Heart left ventricle (tissue), 16 donors: ENCODE measurements around the gene RFX3. TPM values are rescaled to one million over a fixed set of nuclear protein-coding genes. Genes with fewer than 3 reads are reported as not detected.

Source experiments
- ATAC-seq, 4 donors: fragments of 200-7000 bp; cut with Tn5 transposase; one replicate each; pipeline ENCODE4 v1.9.1; 2020 to 2022; ENCODE audit warnings: moderate library complexity in 4 of 4, mild to moderate bottlenecking in 3 of 4, moderate number of reproducible peaks in 1 of 4
- DNase-seq, 5 donors: peaks; one replicate each; pipeline ENCODE4 v3.0.0-alpha.2; 2020
- H3K27ac ChIP-seq, 12 donors: fragments of 200-600 bp; sonication (generic) in 4 of 12; one replicate each; pipeline versions ENCODE4 v1.5.0 to v1.8.0; 2016 to 2022; ENCODE audit warnings: mild to moderate bottlenecking in 2 of 12
- H3K27me3 ChIP-seq, 9 donors: fragments of 200-600 bp; sonication (generic) in 2 of 9; one replicate each; pipeline versions ENCODE4 v1.5.1 to v1.8.0; 2016 to 2022; ENCODE audit warnings: mild to moderate bottlenecking in 3 of 9
- H3K36me3 ChIP-seq, 9 donors: fragments of 200-600 bp; sonication (generic) in 2 of 9; one replicate each; pipeline versions ENCODE4 v1.5.0 to v1.8.0; 2018 to 2022; ENCODE audit warnings: mild to moderate bottlenecking in 2 of 9
- H3K4me1 ChIP-seq, 12 donors: fragments of 200-600 bp; sonication (generic) in 4 of 12; one replicate each; pipeline versions ENCODE4 v1.5.0 to v1.8.0; 2016 to 2022; ENCODE audit warnings: mild to moderate bottlenecking in 3 of 12
- H3K4me3 ChIP-seq, 12 donors: fragments of 200-600 bp; sonication (generic) in 4 of 12; one replicate each; pipeline versions ENCODE4 v1.5.0 to v1.8.0; 2017 to 2022; ENCODE audit warnings: mild to moderate bottlenecking in 9 of 12, moderate library complexity in 4 of 12
- H3K9me3 ChIP-seq, 12 donors: fragments of 200-600 bp; sonication (generic) in 4 of 12; one replicate each; pipeline versions ENCODE4 v1.5.0 to v1.8.0; 2016 to 2022; ENCODE audit warnings: mild to moderate bottlenecking in 1 of 12
- POLR2A ChIP-seq, 2 donors: fragments of 450-650 bp; IDR thresholded peaks; one replicate each; pipeline ENCODE4 v1.6.1; 2017; ENCODE audit warnings: antibody characterized with exemption in 2 of 2, mild to moderate bottlenecking in 2 of 2, moderate library complexity in 2 of 2
- WGBS, 4 donors: extraction: QIAGEN DNeasy Blood & Tissue Kit in 2 of 4; methylation state at CpG; one replicate each; pipeline versions ENCODE4 v1.1.5 to v1.1.7; 2013 to 2018; 5-methylcytosine and 5-hydroxymethylcytosine counted together
- intact Hi-C, 10 donors: fragments of 100-400 bp; cut with DNase I; formaldehyde crosslinking; loops; one replicate each; pipeline versions ENCODE4 v1.11.1 to v1.14.2; 2022
- polyA plus RNA-seq, 2 donors: library from polyadenylated mRNA; stranded (reverse); fragments of 200-250 nt; gene quantifications; one replicate each; pipeline ENCODE4 v1.2.3, GENCODE V29; 2013
- total RNA-seq, 9 donors: library from RNA; depleted of rRNA in 2 of 9; stranded (reverse); fragments of >200 nt in 2 of 9; fragmentation: NEBNext Ultra II Directional in 3 of 9; extraction: Animal tissue kit (Norgen Biotek cat#: 25700) in 3 of 9; gene quantifications; one replicate each; pipeline versions ENCODE4 v1.1.0 to v1.2.4, GENCODE V29; 2016 to 2023
- TF ChIP-seq, protein P1 (sequence below), 12 donors: fragments of 200-600 bp; sonication (generic) in 4 of 12; IDR thresholded peaks; one replicate each; pipeline versions ENCODE4 v1.5.0 to v1.8.0; 2018 to 2022; ENCODE audit warnings: antibody characterized with exemption in 12 of 12, mild to moderate bottlenecking in 5 of 12
- donor health status: ischemic (EF 13 %, LVEDD 7.1; RV severe dilation, severe dysfunction).
- donor health status: healthy with polysubstance abuse.
- donor health status: DM: no; HTN: yes; CAD: no.
- donor health status: DM: no; HTN: no; CAD: no.
- donor health status: ischemic (EF 25% LVEDD 6.9; RV normal size, moderate dysfunction).
- donor health status: ischemic (EF 25% LVEDD 5.7; RV mildly dilated, moderate dysfunction).
- donor health status: healthy.
- donor health status: DM: yes; HTN: yes; CAD: no.
- donor health status: ischemic (EF 35%, LVEDD 5.7; RV mildly dilated, moderate dysfunction).
- donor health status: nonischemic (EF 11% LVEDD 7.7; RV severe dilation, severe dysfunction).
- donor health status: DM: yes; HTN: yes; CAD: no.
- donor health status: PGD.
- donor health status: ischemic (EF 29% LVEDD 5.4; RV normal size, mild dysfunction).
- donor health status: nonischemic (EF 23%, LVEDD 6.1; RV moderate dilation, normal function).

RFX3 gene
- total and polyA plus RNA-seq, 11 donors, result 0.80 to 8.3 (median 2.9) TPM

DNA sequence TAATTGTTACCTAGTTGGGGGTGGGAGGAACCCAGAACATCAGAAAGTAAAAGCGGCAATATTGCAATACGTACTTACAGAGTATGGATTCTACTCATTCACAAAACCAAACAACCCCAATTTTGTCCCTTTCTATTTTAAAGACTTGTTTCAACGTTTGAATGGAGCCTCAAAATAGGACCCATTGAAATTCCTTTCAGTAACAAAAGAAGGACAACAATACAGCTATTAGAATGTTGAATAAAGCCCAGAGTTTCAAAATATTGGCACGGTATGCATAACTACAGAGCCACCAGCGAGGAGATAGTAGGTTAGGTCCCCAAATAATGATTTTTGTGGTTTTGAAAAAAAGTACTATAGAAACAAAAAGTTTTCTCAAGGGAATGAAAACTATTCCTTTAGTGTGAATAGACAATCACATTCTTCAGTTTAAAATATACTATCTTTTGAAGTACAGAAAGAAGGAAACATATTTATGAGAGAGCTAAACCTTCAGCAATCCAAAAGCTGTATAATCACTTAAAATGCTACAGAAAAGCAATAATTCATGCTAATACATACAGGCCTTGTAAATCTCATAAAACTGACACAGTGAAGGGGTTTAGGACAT lies 235.5 kb downstream of the RFX3 start:
- no peaks in the 10 kb centered on the region for H3K9me3 ChIP-seq
- ATAC-seq (no peak), DNase-seq (no peak)
- H3K4me1 ChIP-seq, result peaks cover 0 to 7% (median 0%) of the 10 kb centered on the region in 12 donors
- peaks cover 0 to 24% (median 5%) of the 10 kb centered on the region in 9 donors for H3K36me3 ChIP-seq
- intact Hi-C loops, result no loop called here
- H3K4me3 ChIP-seq, result no peak overlapping the region
- WGBS, 4 donors, result 74 to 80% (median 78%) methylated on average over 5 of the region's 5 CpGs
- no peak overlapping the region for H3K27ac ChIP-seq
- TF ChIP-seq, protein P1, sequence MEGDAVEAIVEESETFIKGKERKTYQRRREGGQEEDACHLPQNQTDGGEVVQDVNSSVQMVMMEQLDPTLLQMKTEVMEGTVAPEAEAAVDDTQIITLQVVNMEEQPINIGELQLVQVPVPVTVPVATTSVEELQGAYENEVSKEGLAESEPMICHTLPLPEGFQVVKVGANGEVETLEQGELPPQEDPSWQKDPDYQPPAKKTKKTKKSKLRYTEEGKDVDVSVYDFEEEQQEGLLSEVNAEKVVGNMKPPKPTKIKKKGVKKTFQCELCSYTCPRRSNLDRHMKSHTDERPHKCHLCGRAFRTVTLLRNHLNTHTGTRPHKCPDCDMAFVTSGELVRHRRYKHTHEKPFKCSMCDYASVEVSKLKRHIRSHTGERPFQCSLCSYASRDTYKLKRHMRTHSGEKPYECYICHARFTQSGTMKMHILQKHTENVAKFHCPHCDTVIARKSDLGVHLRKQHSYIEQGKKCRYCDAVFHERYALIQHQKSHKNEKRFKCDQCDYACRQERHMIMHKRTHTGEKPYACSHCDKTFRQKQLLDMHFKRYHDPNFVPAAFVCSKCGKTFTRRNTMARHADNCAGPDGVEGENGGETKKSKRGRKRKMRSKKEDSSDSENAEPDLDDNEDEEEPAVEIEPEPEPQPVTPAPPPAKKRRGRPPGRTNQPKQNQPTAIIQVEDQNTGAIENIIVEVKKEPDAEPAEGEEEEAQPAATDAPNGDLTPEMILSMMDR (IDR thresholded peaks at IDR 0.05), result no peak
- TF ChIP-seq POLR2A (IDR thresholded peaks at IDR 0.05), result no peak
- no peaks in the 10 kb centered on the region for H3K27me3 ChIP-seq

- Histone ChIP-seq H3K27ac (no peak overlapping the region), H3K4me3 (no peak overlapping the region), H3K9me3 (no peaks in the 10 kb centered on the region), H3K4me1 (peaks cover 0 to 7% (median 0%) of the 10 kb centered on the region in 12 donors), H3K27me3 (no peaks in the 10 kb centered on the region), H3K36me3 (peaks cover 0 to 24% (median 5%) of the 10 kb centered on the region in 9 donors)
- DNase-seq, result no peak
- ATAC-seq, result no peak
- TF ChIP-seq, protein P1 (IDR thresholded peaks at IDR 0.05), result no peak
- no peak for TF ChIP-seq POLR2A (IDR thresholded peaks at IDR 0.05)
- intact Hi-C loops, result no loop called here
Measured at GRCh38 chr9:3288686-3289085, 237.1 kb downstream of the RFX3 start.

GRCh38 chr9:3285365-3286161 lies 240.2 kb downstream of the RFX3 start:
- intact Hi-C loops, result no loop called here
- Histone ChIP-seq H3K4me1 (peaks cover 0 to 7% (median 0%) of the 10 kb centered on the region in 12 donors), H3K9me3 (no peaks in the 10 kb centered on the region), H3K36me3 (peaks cover 0 to 15% (median 5%) of the 10 kb centered on the region in 9 donors), H3K4me3 (no peak overlapping the region), H3K27ac (no peak overlapping the region), H3K27me3 (no peaks in the 10 kb centered on the region)
- ATAC-seq (no peak), DNase-seq (no peak)
- WGBS, 4 donors, result 87 to 95% (median 93%) methylated on average over 1 of the region's 1 CpG
- TF ChIP-seq POLR2A (IDR thresholded peaks at IDR 0.05), result no peak
- TF ChIP-seq, protein P1 (IDR thresholded peaks at IDR 0.05), result no peak

DNA sequence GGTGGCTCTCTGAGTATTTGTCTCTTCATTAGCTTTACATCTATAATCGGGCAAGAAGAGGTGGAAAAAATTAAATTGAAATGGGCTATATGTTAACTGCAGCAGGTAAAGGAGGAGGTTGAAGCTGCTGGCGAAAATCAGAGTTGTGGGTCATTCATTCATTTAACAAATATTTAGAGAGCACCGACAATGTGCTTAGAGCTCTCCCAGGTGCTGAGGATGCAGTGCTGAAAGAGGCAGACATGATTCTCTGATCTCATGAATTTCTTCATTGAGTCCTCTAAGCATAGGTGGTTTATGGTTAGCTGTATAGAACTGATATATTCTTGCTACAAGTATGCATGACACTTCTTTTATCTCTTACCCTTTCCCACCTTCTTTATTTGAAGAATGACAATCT lies 243.4 kb downstream of the RFX3 start:
- peaks cover 0 to 7% (median 0%) of the 10 kb centered on the region in 12 donors for H3K4me1 ChIP-seq
- TF ChIP-seq POLR2A (IDR thresholded peaks at IDR 0.05), result no peak
- TF ChIP-seq, protein P1 (IDR thresholded peaks at IDR 0.05), result no peak
- ATAC-seq (no peak), DNase-seq (no peak)
- 88 to 95% (median 93%) methylated on average over 3 of the region's 3 CpGs for WGBS, 4 donors
- no peaks in the 10 kb centered on the region for H3K27me3 ChIP-seq
- peaks cover 0 to 7% (median 0%) of the 10 kb centered on the region in 9 donors for H3K36me3 ChIP-seq
- H3K27ac ChIP-seq, result no peak overlapping the region
- H3K4me3 ChIP-seq, result no peak overlapping the region
- intact Hi-C loops, result no loop called here
- no peaks in the 10 kb centered on the region for H3K9me3 ChIP-seq
